GM06990 (cell line): ENCODE results near the gene ZWILCH.

ENCODE experiments used
- DNase-seq: peaks from one replicate; pipeline ENCODE4 v3.0.0-alpha.2; 2011; ENCODE audit not compliant: insufficient read length; ENCODE audit errors: extremely low read depth
- H3K27me3 ChIP-seq: replicated peaks from 2 replicates; pipeline ENCODE4 v1.6.0; 2011; ENCODE audit warnings: low read length; ENCODE audit not compliant: control insufficient read depth, insufficient read depth
- H3K36me3 ChIP-seq: 2 replicates; pipeline ENCODE4 v1.5.1; 2011; ENCODE audit warnings: low read length; ENCODE audit not compliant: control insufficient read depth, insufficient read depth
- H3K4me3 ChIP-seq: replicated peaks from 2 replicates; pipeline ENCODE4 v1.5.1; 2011; ENCODE audit warnings: low read depth, mild to moderate bottlenecking, control low read depth, low read length
- TF ChIP-seq, protein P1 (sequence below): IDR thresholded peaks from 2 replicates; pipeline ENCODE4 v1.5.1; 2011; ENCODE audit warnings: low read length, control low read depth, mild to moderate bottlenecking, inconsistent platforms; ENCODE audit not compliant: insufficient read depth, poor library complexity, severe bottlenecking

Gene ZWILCH

DNA sequence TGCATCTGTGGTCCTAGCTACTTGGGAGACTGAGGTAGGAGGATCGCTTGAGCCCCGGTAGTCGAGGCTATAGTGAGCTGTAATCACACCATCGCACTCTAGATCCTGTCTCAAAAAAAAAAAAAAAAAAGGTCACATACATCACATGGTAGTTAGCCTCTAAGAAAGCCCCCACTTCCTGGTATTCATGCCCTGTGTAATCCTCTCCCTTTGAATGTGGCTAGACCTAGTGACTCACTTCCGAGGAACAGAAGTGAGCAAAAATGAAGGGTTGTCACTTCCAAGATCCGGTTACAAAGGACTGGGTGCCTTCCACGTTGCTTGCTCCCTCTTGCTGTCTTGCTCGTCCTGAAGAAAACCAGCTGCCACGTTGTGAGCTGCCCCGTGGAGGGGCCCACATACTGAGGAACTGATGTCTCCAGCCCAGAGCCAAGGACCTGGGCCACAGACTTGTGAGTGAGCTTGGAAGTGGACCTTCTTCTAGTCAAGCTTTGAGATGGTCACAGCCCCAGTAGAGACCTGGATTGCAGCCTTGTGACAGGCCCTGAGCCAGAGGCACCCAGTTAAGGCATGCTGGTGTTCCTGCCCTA is 73.3 kb downstream of the ZWILCH start:
- Histone ChIP-seq H3K27me3 (no peaks in the 10 kb centered on the region), H3K4me3 (no peak overlapping the region), H3K36me3 (no peaks in the 10 kb centered on the region)
- TF ChIP-seq, protein P1, sequence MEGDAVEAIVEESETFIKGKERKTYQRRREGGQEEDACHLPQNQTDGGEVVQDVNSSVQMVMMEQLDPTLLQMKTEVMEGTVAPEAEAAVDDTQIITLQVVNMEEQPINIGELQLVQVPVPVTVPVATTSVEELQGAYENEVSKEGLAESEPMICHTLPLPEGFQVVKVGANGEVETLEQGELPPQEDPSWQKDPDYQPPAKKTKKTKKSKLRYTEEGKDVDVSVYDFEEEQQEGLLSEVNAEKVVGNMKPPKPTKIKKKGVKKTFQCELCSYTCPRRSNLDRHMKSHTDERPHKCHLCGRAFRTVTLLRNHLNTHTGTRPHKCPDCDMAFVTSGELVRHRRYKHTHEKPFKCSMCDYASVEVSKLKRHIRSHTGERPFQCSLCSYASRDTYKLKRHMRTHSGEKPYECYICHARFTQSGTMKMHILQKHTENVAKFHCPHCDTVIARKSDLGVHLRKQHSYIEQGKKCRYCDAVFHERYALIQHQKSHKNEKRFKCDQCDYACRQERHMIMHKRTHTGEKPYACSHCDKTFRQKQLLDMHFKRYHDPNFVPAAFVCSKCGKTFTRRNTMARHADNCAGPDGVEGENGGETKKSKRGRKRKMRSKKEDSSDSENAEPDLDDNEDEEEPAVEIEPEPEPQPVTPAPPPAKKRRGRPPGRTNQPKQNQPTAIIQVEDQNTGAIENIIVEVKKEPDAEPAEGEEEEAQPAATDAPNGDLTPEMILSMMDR, result no peak
- DNase-seq, result no peak

DNA sequence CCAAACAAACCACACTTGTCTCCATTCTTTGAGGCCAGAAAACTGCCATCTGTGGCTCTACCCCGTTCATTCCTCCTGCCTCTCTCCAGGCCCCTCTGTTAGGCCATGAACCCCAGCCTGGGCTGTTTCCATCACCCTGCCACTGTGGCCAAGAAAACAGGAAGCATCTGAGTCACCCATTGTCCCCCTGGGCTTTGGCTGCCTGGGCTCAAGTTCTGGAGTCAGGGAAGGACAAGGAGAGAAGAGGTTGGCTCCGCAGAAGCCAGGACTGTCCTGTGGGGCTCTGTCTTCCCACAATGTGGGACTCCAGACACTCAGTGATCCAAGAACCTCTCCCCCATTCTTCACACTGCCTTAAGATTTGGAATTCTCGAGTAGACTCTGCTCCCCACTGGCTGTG is 75.5 kb downstream of the ZWILCH start:
- Histone ChIP-seq H3K36me3 (no peaks in the 10 kb centered on the region), H3K4me3 (no peak overlapping the region), H3K27me3 (peaks cover 1% of the 10 kb centered on the region; the same call in 1 of the 2 replicates)
- no peak for DNase-seq
- TF ChIP-seq, protein P1, result no peak

DNA sequence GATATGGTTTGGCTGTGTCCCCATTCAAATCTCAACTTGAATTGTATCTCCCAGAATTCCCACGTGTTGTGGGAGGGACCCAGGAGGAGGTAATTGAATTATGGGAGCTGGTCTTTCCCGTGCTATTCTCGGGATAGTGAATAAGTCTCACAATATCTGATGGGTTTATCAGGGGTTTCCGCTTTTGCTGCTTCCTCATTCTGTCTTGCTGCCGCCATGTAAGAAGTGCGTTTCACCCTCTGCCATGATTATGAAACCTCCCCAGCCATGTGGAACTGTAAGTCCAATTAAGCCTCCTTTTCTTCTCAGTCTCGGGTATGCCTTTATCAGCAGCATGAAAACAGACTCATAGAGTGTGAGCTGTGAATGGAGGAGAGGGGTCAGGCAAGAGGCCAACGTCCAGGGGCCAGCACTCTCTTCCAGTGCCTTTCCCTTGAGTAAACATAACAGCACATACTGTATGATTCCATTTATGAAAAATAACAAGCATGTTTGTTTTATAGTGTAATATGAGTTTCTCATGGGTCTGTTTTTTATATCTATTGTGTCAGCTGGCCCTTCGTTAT is 76.9 kb downstream of the ZWILCH start:
- no peak for DNase-seq
- no peaks in the 10 kb centered on the region for H3K36me3 ChIP-seq
- TF ChIP-seq, protein P1, result no peak
- H3K27me3 ChIP-seq, result peaks cover 1% of the 10 kb centered on the region
- no peak overlapping the region for H3K4me3 ChIP-seq

DNA sequence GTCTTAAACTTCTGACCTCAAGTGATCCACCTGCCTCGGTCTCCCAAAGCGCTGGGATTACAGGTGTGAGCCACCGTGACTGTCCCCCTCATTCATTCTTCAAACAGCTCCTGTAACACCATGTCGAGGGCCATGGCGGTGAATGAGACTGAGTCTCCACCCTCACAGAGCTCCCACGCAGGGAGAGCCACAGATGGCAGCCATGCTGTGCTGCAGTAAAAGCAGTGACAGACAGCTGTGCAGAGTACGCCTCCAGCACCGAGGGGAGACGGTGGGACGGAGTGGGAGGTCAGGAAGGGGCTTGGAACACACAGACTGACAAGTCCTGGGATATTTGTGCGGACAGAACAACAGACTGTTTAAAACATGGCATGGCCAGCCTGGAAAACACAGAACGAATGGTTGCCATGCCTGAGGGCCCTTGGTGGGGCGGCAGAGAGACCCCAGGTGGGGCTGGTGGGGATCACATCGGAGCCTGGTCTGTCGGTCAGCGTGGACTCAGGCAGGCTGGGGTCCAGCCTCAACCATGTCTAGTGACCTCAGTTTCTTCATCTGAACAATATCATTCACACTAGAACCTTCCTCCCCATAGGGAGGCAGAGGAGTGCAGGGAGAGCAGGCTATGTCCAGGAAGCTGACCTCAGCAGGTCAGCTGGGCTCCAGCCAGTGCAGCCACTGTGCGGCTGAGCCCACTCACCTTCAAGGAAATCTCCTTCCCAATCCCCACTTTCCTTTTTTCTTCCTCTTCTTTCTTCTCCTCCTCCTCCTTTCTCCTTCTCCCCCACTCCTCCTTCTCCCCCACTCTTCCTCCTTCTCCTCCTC is 81.2 kb downstream of the ZWILCH start:
- H3K36me3 ChIP-seq, result no peaks in the 10 kb centered on the region
- DNase-seq, result no peak
- H3K27me3 ChIP-seq, result peaks cover 1% of the 10 kb centered on the region
- H3K4me3 ChIP-seq, result no peak overlapping the region
- TF ChIP-seq, protein P1, result no peak

DNA sequence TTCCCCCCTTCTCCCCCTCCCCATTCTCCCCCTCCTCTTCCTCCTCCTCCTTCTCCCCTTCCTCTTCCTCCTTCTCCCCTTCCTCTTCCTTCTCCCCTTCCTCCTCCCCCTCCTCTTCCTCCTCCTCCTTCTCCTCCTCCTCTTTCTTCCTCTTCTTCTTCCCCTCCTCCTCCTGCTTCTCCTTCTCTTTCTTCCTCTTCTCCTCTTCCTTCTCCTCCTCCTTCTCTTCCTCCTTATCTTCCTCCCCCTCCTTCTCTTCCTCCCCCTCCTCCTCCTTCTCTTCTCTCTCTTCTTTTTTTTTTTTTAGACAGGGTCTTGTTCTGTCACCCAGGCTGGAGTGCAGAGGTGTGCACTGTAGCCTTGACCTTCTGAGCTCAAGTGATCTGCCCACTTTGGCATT is 81.9 kb downstream of the ZWILCH start:
- no peak for DNase-seq
- TF ChIP-seq, protein P1, result no peak
- no peaks in the 10 kb centered on the region for H3K36me3 ChIP-seq

More for the DNA sequence above, 81.9 kb downstream of the ZWILCH start:
- Histone ChIP-seq H3K4me3 (no peak overlapping the region), H3K27me3 (peaks cover 1% of the 10 kb centered on the region)
